DND-41 (cell line): ENCODE measurements around the gene KHSRP.

Source experiments
- ATAC-seq: fragments of 200-7000 bp; cut with Tn5 transposase; 3 replicates; pipeline ENCODE4 v1.9.1; 2021; ENCODE audit warnings: low read depth; ENCODE audit not compliant: insufficient read depth
- DNase-seq: peaks from one replicate; pipeline ENCODE4 v3.0.0-alpha.2; 2020
- H2AFZ ChIP-seq: 2 replicates; pipeline ENCODE4 v1.6.0; 2012; ENCODE audit warnings: low read depth, low read length
- H3K27ac ChIP-seq: 2 replicates; pipeline ENCODE4 v1.5.1; 2012; ENCODE audit warnings: low read length, inconsistent platforms
- H3K27me3 ChIP-seq: fragments of 200-600 bp; sonication (generic); 2 replicates; pipeline ENCODE4 v1.6.0; 2012; ENCODE audit warnings: low read length, mild to moderate bottlenecking, inconsistent platforms; ENCODE audit not compliant: insufficient read depth, poor library complexity
- H3K36me3 ChIP-seq: 2 replicates; pipeline ENCODE4 v1.5.1; 2012; ENCODE audit warnings: low read length, inconsistent platforms; ENCODE audit not compliant: insufficient read depth
- H3K4me1 ChIP-seq: 2 replicates; pipeline ENCODE4 v1.5.1; 2012; ENCODE audit warnings: mild to moderate bottlenecking, low read length; ENCODE audit not compliant: insufficient read depth
- H3K4me2 ChIP-seq: 2 replicates; pipeline ENCODE4 v1.6.0; 2012; ENCODE audit warnings: mild to moderate bottlenecking, moderate library complexity, low read length, inconsistent platforms; ENCODE audit not compliant: insufficient read depth
- H3K4me3 ChIP-seq, 2 experiments: fragments of 200-600 bp in 1 of 2; shearing (Covaris generic) in 1 of 2; 2 replicates each; pipeline ENCODE4 v1.5.1; 2012 to 2016; ENCODE audit warnings: inconsistent platforms in 2 of 2, low read length in 2 of 2, mild to moderate bottlenecking in 2 of 2, low read depth in 1 of 2, moderate library complexity in 1 of 2
- H3K79me2 ChIP-seq: 2 replicates; pipeline ENCODE4 v1.6.0; 2012; ENCODE audit warnings: low read length, inconsistent platforms; ENCODE audit not compliant: insufficient read depth
- H3K9ac ChIP-seq: 2 replicates; pipeline ENCODE4 v1.6.0; 2012; ENCODE audit warnings: low read depth, mild to moderate bottlenecking, inconsistent platforms, low read length, moderate library complexity
- H3K9me3 ChIP-seq: 2 replicates; pipeline ENCODE4 v1.5.1; 2012; ENCODE audit warnings: low read length, moderate library complexity, mild to moderate bottlenecking, inconsistent platforms; ENCODE audit not compliant: insufficient read depth, severe bottlenecking
- H4K20me1 ChIP-seq: 2 replicates; pipeline ENCODE4 v1.6.0; 2012; ENCODE audit warnings: low read length; ENCODE audit not compliant: insufficient read depth
- EZH2 ChIP-seq: IDR thresholded peaks from 3 replicates; pipeline ENCODE4 v1.6.1; 2012; ENCODE audit warnings: borderline replicate concordance, low read depth, mild to moderate bottlenecking, moderate library complexity, low read length, inconsistent platforms; ENCODE audit not compliant: severe bottlenecking
- TF ChIP-seq, protein P1 (sequence below): IDR thresholded peaks from 2 replicates; pipeline ENCODE4 v1.5.1; 2012; ENCODE audit warnings: borderline replicate concordance, low read length, moderate library complexity, mild to moderate bottlenecking; ENCODE audit not compliant: poor library complexity, severe bottlenecking; ENCODE audit errors: extremely low read depth

KHSRP gene, protein sequence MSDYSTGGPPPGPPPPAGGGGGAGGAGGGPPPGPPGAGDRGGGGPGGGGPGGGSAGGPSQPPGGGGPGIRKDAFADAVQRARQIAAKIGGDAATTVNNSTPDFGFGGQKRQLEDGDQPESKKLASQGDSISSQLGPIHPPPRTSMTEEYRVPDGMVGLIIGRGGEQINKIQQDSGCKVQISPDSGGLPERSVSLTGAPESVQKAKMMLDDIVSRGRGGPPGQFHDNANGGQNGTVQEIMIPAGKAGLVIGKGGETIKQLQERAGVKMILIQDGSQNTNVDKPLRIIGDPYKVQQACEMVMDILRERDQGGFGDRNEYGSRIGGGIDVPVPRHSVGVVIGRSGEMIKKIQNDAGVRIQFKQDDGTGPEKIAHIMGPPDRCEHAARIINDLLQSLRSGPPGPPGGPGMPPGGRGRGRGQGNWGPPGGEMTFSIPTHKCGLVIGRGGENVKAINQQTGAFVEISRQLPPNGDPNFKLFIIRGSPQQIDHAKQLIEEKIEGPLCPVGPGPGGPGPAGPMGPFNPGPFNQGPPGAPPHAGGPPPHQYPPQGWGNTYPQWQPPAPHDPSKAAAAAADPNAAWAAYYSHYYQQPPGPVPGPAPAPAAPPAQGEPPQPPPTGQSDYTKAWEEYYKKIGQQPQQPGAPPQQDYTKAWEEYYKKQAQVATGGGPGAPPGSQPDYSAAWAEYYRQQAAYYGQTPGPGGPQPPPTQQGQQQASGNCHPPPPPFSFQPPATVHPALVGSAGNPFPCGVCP

DNA sequence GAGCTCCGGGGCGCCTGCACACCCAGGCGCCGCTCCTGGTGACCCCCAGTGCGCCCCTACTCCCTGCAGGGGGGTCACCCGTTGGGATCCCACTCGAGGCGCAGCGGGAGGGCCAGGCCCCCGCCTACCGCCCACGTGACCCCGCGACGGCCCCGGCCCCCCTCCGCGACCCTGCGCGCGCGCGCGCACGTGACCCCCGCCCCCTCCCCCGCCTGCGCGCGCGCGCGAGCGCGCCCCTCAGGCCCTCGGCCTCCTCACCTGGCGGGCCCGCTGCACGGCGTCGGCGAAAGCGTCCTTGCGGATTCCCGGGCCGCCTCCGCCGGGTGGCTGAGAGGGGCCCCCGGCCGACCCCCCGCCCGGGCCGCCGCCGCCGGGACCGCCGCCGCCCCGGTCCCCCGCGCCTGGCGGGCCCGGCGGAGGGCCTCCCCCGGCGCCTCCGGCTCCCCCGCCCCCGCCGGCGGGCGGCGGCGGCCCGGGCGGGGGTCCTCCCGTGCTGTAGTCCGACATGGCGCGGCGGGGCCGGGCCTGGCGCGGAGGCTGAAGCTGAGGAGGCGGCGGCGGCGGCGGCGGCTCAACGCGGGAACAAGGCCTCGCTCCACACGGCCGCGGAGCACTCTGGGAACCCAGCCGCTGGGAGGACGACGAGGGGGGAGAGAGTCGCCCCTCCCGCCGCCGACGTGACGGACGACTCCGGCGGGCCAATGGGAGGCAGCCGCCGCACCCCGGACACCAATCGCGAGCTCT lies at the start of gene KHSRP:
KHSRP (minus strand) TSS at position 617 of the 744 bp plus-strand sequence; CDS start at position 507, 110 bp downstream.
- DNase-seq, result peak; percentile 60
- peak within 1 kb of the TSS; percentile 97 for H3K4me2 ChIP-seq
- H3K9ac ChIP-seq, result peak within 1 kb of the TSS; percentile 89
- no peaks in the 10 kb centered on the region for H3K27me3 ChIP-seq
- peaks cover 39% of the 10 kb centered on the region for H3K4me1 ChIP-seq
- peaks cover 47% of the 10 kb centered on the region for H3K36me3 ChIP-seq
- no peak for ATAC-seq
- peak within 1 kb of the TSS; percentile 82 for H3K27ac ChIP-seq
- H3K4me3 ChIP-seq, result peak within 1 kb of the TSS; percentile 90 to 95; a peak in 3 of 4 replicates
- peak within 1 kb of the TSS; percentile 74 for H2AFZ ChIP-seq
- H4K20me1 ChIP-seq, result peaks cover 47% of the 10 kb centered on the region
- no peaks in the 10 kb centered on the region for H3K9me3 ChIP-seq
- peaks cover 50% of the 10 kb centered on the region for H3K79me2 ChIP-seq
- TF ChIP-seq, protein P1, sequence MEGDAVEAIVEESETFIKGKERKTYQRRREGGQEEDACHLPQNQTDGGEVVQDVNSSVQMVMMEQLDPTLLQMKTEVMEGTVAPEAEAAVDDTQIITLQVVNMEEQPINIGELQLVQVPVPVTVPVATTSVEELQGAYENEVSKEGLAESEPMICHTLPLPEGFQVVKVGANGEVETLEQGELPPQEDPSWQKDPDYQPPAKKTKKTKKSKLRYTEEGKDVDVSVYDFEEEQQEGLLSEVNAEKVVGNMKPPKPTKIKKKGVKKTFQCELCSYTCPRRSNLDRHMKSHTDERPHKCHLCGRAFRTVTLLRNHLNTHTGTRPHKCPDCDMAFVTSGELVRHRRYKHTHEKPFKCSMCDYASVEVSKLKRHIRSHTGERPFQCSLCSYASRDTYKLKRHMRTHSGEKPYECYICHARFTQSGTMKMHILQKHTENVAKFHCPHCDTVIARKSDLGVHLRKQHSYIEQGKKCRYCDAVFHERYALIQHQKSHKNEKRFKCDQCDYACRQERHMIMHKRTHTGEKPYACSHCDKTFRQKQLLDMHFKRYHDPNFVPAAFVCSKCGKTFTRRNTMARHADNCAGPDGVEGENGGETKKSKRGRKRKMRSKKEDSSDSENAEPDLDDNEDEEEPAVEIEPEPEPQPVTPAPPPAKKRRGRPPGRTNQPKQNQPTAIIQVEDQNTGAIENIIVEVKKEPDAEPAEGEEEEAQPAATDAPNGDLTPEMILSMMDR, result no peak
- TF ChIP-seq EZH2, result no peak

DNA sequence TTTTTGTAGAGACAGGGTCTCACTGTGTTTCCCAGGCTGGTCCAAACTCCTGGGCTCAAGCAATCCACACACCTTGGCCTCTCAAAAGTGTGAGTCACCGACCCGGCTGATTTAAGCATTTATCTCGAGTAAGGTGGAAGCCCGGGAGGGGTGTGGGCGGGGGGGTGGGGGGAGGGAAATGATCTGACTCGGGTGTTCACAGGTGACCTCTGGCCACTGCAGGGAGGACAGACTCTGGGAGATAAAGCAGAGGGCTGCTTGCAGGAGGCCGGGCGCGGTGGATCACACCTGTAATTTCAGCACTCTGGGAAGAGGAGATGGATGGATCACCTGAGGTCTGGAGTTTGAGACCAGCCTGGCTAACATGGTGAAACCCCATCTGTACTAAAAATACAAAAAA lies 49.0 kb upstream of the KHSRP start:
- ATAC-seq (no peak), DNase-seq (no peak)

DNA sequence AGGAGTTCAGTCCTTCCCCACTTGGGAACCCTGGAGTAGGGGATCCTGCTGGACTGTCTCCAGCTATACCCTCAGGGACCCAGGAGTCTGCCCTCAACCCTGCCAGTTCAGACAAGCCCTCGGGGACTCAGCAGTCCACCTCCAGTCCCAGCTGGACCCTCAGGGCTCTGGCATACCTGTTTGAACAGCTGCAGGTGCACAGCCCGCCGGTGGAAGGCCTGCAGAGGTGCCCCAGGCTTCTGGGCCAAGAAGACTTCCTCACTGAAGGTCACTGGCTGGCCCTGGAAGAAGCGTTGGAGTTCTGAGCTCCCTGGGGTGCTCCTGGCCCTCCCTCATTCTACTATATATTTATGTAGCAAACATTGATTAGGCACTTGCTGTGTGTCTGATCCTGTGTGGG lies 48.1 kb upstream of the KHSRP start:
- Histone ChIP-seq H3K4me2 (no peak overlapping the region), H2AFZ (no peak overlapping the region), H4K20me1 (no peaks in the 10 kb centered on the region), H3K9me3 (no peaks in the 10 kb centered on the region), H3K4me3 (no peak overlapping the region), H3K9ac (no peak overlapping the region), H3K4me1 (no peaks in the 10 kb centered on the region), H3K79me2 (no peaks in the 10 kb centered on the region), H3K27ac (no peak overlapping the region), H3K27me3 (no peaks in the 10 kb centered on the region), H3K36me3 (peaks cover 34% of the 10 kb centered on the region)
- DNase-seq (no peak), ATAC-seq (no peak)
- no peak for TF ChIP-seq EZH2
- TF ChIP-seq, protein P1, result no peak

More for the DNA sequence above, 49.0 kb upstream of the KHSRP start:
- no peak overlapping the region for H2AFZ ChIP-seq
- H3K9ac ChIP-seq, result no peak overlapping the region
- no peak overlapping the region for H3K4me3 ChIP-seq
- no peaks in the 10 kb centered on the region for H3K9me3 ChIP-seq
- no peak overlapping the region for H3K4me2 ChIP-seq
- TF ChIP-seq, protein P1, result no peak
- TF ChIP-seq EZH2, result no peak
- H3K4me1 ChIP-seq, result no peaks in the 10 kb centered on the region
- peaks cover 32% of the 10 kb centered on the region for H3K36me3 ChIP-seq
- no peaks in the 10 kb centered on the region for H3K79me2 ChIP-seq
- H4K20me1 ChIP-seq, result no peaks in the 10 kb centered on the region
- no peak overlapping the region for H3K27ac ChIP-seq
- H3K27me3 ChIP-seq, result no peaks in the 10 kb centered on the region
